Measurements from ENCODE around the gene FILIP1L.

Gene FILIP1L

GRCh38 chr3:99962703-99963102, 151.6 kb downstream of the FILIP1L start:
- no peak for TF ChIP-seq CTCF (IDR thresholded peaks at IDR 0.05; ENCODE audit: low read depth, low read length)
- DNase-seq (ENCODE audit: low read depth, low spot score): peak; percentile 77
- in situ Hi-C loops (cut with HindIII; ENCODE audit: low sequenced_read_pairs): no loop called here
- no peak overlapping the region for H3K4me3 ChIP-seq (ENCODE audit: low read depth, low read length)

- DNase-seq (ENCODE audit: low read depth, low spot score): no peak
Measured at GRCh38 chr3:99961756-99962515, 152.4 kb downstream of the FILIP1L start.

GRCh38 chr3:99960941-99961340, 153.4 kb downstream of the FILIP1L start:
- TF ChIP-seq CTCF (IDR thresholded peaks at IDR 0.05; ENCODE audit: low read depth, low read length): no peak
- no peak overlapping the region for H3K4me3 ChIP-seq (ENCODE audit: low read depth, low read length)

More at GRCh38 chr3:99961756-99962515, 152.4 kb downstream of the FILIP1L start:
- TF ChIP-seq CTCF (IDR thresholded peaks at IDR 0.05; ENCODE audit: low read depth, low read length): no peak
- no peak overlapping the region for H3K4me3 ChIP-seq (ENCODE audit: low read depth, low read length)
- in situ Hi-C loops (cut with HindIII; ENCODE audit: low sequenced_read_pairs): no loop called here

GRCh38 chr3:99960123-99960878, 154.0 kb downstream of the FILIP1L start:
- no peak for DNase-seq (ENCODE audit: low read depth, low spot score)
- in situ Hi-C loops (cut with HindIII; ENCODE audit: low sequenced_read_pairs): no loop called here
- H3K4me3 ChIP-seq (ENCODE audit: low read depth, low read length): no peak overlapping the region
- TF ChIP-seq CTCF (IDR thresholded peaks at IDR 0.05; ENCODE audit: low read depth, low read length): no peak

More at GRCh38 chr3:99960941-99961340, 153.4 kb downstream of the FILIP1L start:
- in situ Hi-C loops (cut with HindIII; ENCODE audit: low sequenced_read_pairs): no loop called here
- no peak for DNase-seq (ENCODE audit: low read depth, low spot score)

- DNase-seq (ENCODE audit: low read depth, low spot score): no peak
Measured at GRCh38 chr3:99958222-99958912, 155.9 kb downstream of the FILIP1L start.

More at GRCh38 chr3:99958222-99958912, 155.9 kb downstream of the FILIP1L start:
- H3K4me3 ChIP-seq (ENCODE audit: low read depth, low read length): no peak overlapping the region
- no peak for TF ChIP-seq CTCF (IDR thresholded peaks at IDR 0.05; ENCODE audit: low read depth, low read length)
- in situ Hi-C loops (cut with HindIII; ENCODE audit: low sequenced_read_pairs): no loop called here
